ENCODE data around the gene CIITA. TPM values are rescaled to one million over a fixed set of nuclear protein-coding genes. Genes with fewer than 3 reads are reported as not detected.

Gene CIITA
- total RNA-seq, 1 donor from 2014 or later, result 0.13 TPM

- no peak for DNase-seq (ENCODE audit: low spot score)
- Mint-ChIP-seq H3K27me3 (ENCODE audit: unreplicated experiment) (peaks cover 2% of the 10 kb centered on the region), H3K4me3 (ENCODE audit: unreplicated experiment) (no peak overlapping the region), H3K27ac (ENCODE audit: unreplicated experiment) (no peak overlapping the region), H3K9me3 (ENCODE audit: unreplicated experiment) (no peaks in the 10 kb centered on the region), H3K4me1 (ENCODE audit: unreplicated experiment) (peaks cover 5% of the 10 kb centered on the region), H3K36me3 (ENCODE audit: low read depth, unreplicated experiment) (no peaks in the 10 kb centered on the region)
- TF ChIP-seq, protein P1, sequence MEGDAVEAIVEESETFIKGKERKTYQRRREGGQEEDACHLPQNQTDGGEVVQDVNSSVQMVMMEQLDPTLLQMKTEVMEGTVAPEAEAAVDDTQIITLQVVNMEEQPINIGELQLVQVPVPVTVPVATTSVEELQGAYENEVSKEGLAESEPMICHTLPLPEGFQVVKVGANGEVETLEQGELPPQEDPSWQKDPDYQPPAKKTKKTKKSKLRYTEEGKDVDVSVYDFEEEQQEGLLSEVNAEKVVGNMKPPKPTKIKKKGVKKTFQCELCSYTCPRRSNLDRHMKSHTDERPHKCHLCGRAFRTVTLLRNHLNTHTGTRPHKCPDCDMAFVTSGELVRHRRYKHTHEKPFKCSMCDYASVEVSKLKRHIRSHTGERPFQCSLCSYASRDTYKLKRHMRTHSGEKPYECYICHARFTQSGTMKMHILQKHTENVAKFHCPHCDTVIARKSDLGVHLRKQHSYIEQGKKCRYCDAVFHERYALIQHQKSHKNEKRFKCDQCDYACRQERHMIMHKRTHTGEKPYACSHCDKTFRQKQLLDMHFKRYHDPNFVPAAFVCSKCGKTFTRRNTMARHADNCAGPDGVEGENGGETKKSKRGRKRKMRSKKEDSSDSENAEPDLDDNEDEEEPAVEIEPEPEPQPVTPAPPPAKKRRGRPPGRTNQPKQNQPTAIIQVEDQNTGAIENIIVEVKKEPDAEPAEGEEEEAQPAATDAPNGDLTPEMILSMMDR (IDR thresholded peaks at IDR 0.05; ENCODE audit: unreplicated experiment), result no peak
Measured at GRCh38 chr16:10835281-10835931, 41.6 kb upstream of the CIITA start.

DNA sequence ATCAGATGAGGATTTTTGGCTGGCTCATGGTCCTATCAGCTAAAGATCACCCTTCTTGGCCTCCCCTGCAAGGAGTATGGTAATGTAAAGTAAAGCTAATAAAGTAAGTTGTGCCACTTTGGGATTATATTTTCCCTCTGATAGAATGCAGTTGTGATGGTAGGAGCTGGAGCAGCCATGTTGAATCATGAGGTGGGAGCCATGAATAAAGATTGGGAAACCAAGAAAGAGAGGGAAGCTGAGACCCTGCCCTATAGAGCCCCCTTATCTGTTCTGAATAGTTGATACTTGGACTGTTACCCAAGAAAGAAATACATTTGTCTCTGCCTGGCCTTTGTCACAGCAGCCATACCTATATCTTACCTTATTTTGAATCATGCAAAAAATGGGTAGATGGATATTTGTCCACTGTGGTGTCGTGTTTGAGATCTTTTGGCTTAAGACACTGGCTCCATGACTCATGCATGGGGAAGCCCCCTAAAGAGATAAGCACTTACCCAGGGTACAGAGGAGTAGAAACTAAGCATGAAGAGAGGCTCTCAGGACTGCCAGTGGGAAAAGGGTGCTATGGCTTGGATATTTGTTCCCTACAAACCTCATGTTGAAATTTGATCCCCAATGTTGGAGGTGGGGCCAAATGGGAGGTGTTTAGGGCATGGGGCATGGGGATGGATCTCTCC lies 40.7 kb upstream of the CIITA start:
- Mint-ChIP-seq H3K27ac (ENCODE audit: unreplicated experiment) (no peak overlapping the region), H3K36me3 (ENCODE audit: low read depth, unreplicated experiment) (no peaks in the 10 kb centered on the region), H3K9me3 (ENCODE audit: unreplicated experiment) (no peaks in the 10 kb centered on the region), H3K27me3 (ENCODE audit: unreplicated experiment) (peaks cover 2% of the 10 kb centered on the region), H3K4me1 (ENCODE audit: unreplicated experiment) (peaks cover 5% of the 10 kb centered on the region), H3K4me3 (ENCODE audit: unreplicated experiment) (no peak overlapping the region)
- DNase-seq (ENCODE audit: low spot score), result no peak
- TF ChIP-seq, protein P1 (IDR thresholded peaks at IDR 0.05; ENCODE audit: unreplicated experiment), result no peak

DNA sequence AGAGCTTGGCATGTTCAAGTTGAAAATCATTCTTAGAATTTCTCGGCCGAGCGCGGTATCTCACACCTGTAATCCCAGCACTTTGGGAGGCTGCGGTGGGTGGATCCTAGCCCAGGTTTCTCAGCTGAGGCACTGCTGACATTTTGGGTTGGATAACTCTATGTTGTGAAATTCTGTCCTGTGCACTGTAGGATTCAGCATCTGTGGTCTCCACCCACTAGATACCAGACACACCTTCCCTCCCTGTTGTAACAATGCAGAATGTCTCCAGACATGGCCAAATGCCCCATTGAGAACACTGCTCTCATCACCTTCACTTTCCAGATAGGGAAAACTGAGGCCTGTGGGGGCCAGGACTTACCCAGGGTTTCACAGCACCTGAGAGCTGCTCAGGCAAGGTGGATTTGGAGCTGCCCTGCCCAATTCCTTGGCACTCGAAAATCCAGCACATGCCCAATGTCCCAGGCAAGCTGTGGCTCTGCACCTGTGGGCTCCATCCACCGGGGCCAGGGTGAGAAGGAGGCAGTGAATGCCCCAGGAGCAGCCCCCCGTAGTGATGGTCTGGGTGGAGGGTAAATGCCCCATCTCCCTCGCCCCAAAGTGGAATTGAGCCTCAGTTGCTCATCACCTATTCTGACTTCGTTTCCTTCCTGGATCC lies 38.3 kb upstream of the CIITA start:
- Mint-ChIP-seq H3K27ac (ENCODE audit: unreplicated experiment) (no peak overlapping the region), H3K27me3 (ENCODE audit: unreplicated experiment) (peaks cover 2% of the 10 kb centered on the region), H3K4me3 (ENCODE audit: unreplicated experiment) (no peak overlapping the region), H3K9me3 (ENCODE audit: unreplicated experiment) (no peaks in the 10 kb centered on the region), H3K4me1 (ENCODE audit: unreplicated experiment) (peaks cover 5% of the 10 kb centered on the region), H3K36me3 (ENCODE audit: low read depth, unreplicated experiment) (no peaks in the 10 kb centered on the region)
- no peak for DNase-seq (ENCODE audit: low spot score)
- TF ChIP-seq, protein P1 (IDR thresholded peaks at IDR 0.05; ENCODE audit: unreplicated experiment), result no peak

GRCh38 chr16:10839279-10839666 lies 37.7 kb upstream of the CIITA start:
- Mint-ChIP-seq H3K9me3 (ENCODE audit: unreplicated experiment) (no peaks in the 10 kb centered on the region), H3K36me3 (ENCODE audit: low read depth, unreplicated experiment) (no peaks in the 10 kb centered on the region), H3K4me1 (ENCODE audit: unreplicated experiment) (peaks cover 5% of the 10 kb centered on the region), H3K27ac (ENCODE audit: unreplicated experiment) (no peak overlapping the region), H3K27me3 (ENCODE audit: unreplicated experiment) (peaks cover 2% of the 10 kb centered on the region), H3K4me3 (ENCODE audit: unreplicated experiment) (no peak overlapping the region)
- TF ChIP-seq, protein P1 (IDR thresholded peaks at IDR 0.05; ENCODE audit: unreplicated experiment), result no peak
- no peak for DNase-seq (ENCODE audit: low spot score)

DNA sequence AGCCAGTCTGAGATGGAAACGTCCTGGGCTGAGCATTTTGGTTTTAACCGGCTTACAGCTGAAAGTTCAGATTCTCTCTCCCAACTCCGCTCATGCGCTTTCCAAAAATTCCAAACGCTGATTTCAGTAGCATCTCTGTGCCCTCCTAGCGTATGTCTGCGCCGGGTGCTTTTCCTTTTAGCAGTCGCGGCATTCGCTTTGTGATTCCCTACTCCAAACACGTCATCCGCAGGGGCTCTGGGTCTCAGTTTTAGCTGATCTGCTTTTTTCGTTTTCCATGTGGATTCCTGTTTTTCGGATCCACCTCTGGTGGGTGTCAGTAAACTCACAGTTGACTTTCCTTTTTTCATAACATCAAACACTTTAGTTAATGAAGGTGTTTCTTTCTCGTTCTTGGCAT lies 36.3 kb upstream of the CIITA start:
- Mint-ChIP-seq H3K4me1 (ENCODE audit: unreplicated experiment) (peaks cover 5% of the 10 kb centered on the region), H3K27ac (ENCODE audit: unreplicated experiment) (no peak overlapping the region), H3K27me3 (ENCODE audit: unreplicated experiment) (peaks cover 2% of the 10 kb centered on the region), H3K9me3 (ENCODE audit: unreplicated experiment) (no peaks in the 10 kb centered on the region), H3K4me3 (ENCODE audit: unreplicated experiment) (no peak overlapping the region), H3K36me3 (ENCODE audit: low read depth, unreplicated experiment) (no peaks in the 10 kb centered on the region)
- TF ChIP-seq, protein P1 (IDR thresholded peaks at IDR 0.05; ENCODE audit: unreplicated experiment), result no peak
- DNase-seq (ENCODE audit: low spot score), result no peak

Measured in endothelial cell (in vitro differentiated cells).